T-helper 22 cell (primary cell): Measurements from ENCODE around the gene BCL11B.

Experiments
- DNase-seq: peaks from one replicate; pipeline ENCODE4 v3.0.0-alpha.2; 2020; ENCODE audit warnings: low read depth

Gene BCL11B

DNA sequence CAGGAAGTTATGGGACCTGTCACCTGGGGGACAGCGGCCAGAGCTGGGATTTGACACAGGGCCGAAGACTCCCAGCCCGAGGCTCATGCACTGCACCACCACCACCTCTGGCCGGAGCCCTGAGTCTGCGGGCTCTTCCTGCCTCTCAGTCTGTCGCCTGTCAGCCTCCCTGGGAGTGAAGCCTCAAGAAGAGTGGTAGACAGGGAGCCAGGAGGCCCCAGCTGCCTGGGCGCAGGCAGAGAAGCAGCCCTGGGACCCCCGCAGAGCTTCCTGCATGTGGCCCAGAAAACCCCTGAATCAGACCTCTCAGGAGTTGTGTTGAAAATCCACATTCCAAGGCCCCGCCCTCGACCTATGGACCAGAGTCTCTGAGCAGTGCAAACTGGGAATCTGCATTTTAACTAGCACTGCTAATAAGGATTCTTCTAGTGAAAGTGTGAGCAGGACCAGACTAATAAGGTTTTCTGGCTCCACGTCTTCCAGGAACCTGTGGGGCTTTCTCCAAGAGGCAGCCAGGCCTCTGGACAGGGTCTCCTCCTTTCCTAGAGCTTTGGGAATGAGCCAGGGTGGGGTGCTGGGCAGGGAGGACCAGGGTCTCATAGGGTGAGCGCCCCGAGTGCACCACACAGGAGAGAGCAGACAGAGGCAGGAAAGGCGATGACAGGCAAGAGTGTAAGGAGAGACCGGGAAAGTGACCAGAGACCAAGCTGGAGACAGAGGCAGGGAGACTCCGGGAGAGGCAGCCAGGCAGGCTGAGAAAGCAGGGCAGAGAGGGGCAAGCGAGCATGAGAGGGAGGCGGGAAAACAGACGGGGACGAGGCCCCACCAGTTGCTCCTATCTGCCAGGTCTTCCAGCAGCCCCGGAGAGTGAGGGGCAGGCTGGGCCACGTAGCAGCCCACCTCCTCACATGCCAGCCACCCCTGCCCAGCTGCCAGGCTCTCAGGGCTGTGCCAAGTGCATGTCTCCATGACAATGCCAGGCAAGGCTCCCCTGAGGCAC, 112.4 kb downstream of the BCL11B start:
- DNase-seq = no peak

DNA sequence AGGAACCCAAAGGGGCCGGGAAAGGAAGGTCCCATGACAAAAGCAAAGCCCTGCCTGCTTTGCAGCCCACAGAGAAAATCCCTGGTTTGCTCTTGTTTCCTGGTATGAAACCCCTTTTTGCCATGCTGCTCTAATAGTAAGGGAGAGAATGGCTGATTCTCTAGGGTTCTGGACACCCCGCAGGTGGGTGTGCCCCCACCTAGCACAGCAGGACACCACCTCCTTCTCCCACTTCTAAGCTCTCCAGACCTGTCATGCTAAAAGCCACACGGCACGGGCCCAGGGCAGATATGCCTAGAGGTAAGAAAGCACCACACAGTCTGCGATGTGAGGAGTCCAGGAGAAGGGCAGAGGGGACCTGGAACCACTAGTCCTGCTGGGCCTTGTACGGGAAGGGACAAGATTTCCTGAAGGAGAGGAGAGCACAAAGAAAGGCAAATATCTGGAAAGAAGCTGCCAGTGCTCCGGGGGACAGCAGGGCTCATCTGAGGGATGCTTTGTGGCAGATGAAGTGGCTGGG, 113.3 kb downstream of the BCL11B start:
- DNase-seq = no peak

DNA sequence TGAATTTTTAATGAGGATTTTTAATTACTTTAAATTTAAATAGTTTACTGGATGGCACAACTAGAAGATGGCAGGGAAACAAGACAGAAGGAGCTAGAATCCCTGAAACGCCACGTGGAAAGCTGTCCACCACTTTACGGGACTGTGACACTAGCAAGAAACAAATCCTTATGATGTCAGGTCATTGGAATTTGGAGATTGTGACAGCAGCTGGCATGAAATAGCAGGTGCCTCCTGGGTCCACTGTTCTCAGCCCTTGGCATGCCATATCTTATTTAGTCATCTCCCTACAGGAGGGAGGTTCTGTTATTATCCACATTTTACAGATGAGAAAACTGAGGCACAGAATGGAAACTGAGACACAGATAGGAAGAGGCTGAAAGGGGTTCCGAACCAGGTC, 113.8 kb downstream of the BCL11B start:
- DNase-seq = no peak

DNA sequence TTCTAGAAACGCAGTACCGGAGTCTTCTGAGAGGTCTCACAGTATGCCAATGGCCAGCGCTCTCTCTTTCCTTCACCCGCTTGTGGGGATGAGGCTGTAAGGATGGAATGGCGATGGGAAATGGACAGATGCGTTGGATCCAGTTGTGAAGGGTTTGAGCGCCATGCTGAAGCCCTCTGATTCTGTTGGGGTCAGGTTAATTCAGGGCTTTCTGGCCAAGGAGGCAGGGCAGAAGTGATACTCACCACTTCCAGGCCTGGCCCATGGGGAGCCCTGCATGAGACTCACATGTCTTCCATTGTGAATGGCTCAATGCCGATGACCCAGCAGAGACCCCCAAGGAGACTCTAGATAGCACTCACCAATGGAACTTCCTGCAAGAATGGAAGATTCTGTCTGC, 114.3 kb downstream of the BCL11B start:
- DNase-seq = no peak

DNA sequence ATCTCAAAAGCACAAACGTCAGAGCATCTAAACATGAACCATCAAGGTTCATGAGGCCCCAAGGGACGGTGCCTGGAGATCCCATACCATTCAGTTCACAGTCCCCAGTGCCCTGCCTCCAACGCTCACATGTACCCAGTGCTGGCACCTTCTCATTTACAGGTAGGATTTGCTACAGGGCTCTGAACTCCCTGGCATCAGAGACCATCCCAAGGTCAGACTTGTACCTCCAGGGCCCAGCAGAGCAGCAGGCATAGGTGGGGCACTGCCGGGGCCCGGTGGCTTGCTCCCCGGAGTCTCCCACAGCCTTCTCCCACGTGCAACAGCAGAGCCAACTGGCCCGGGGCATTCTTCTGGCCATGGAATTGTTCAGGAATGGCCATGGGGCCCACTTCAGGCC, 114.8 kb downstream of the BCL11B start:
- no peak for DNase-seq

DNA sequence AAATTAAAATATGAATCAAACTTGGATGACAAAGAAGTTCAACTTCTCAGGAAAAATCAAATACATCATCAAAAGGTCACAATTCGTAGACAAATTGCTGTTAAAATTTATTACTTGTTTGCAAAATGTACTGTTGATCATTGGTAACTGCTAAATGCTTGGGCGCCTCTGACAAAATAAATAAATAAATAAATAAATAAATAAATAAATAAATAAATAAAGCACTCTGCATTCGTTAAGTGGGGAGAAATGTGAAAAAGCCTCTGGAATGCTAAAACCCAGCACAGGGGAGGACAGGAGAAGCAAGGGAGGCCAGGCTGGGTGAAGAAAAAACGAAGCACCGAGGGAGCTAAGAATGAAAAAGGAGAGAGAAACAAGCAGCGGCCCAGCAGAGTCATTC, 115.2 kb downstream of the BCL11B start:
- no peak for DNase-seq

DNA sequence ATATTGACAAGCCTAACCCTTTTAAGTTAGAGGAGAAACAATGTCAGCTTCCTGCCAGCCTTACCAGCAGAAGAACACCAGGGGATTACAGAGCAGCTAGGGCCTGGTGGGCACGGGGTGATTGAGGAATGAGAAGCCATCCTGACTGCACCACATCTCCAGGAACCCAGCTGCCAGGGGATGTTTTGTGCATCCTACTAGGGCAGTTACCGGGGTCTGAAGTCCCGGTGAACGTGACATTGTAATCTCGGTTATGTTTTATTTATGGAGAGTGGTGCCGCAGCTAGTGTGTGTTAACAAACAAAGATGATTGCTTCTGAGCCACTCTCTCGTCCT, 115.9 kb downstream of the BCL11B start:
- DNase-seq = no peak

DNA sequence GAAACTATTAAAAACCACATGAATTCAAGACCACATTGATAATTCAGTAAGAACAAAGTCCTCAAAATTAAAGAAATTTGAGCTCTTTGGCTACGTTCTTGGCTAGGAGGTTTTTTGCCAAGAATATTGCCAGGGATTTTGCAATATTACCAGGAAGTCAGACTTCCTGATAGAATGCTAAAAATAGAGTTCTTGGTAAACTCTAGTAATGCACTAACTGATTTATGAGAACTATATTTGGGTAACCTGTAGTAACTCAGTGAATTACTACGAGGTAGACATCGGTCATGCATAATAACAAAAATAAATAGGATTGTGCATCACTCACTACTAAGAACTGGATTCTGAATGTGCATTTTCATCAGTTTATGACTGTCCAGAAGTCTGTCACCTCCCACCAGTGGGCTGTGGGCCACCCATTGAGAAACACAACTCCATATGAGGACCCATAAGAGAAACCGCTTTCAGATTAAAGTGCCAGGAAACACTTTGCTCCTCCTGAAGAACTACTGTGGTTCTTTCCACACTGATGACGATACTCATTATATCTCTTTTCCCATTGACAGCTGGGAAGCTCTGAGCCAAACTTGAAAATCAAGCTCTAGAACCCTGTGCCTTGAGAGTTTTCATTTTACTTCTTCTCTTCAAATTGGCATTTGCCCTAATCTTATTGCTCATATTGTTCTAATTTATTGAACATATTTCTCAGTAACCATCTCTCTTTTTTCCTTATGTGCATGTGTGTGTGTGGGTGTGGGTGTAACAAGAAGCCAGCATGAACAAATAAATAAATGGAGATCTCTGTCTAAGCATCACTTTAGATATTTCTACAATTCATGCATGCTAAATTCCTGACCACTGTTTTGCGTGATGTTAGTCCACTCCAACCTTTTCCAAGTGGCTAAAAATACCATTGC, 116.6 kb downstream of the BCL11B start:
- DNase-seq = no peak

DNA sequence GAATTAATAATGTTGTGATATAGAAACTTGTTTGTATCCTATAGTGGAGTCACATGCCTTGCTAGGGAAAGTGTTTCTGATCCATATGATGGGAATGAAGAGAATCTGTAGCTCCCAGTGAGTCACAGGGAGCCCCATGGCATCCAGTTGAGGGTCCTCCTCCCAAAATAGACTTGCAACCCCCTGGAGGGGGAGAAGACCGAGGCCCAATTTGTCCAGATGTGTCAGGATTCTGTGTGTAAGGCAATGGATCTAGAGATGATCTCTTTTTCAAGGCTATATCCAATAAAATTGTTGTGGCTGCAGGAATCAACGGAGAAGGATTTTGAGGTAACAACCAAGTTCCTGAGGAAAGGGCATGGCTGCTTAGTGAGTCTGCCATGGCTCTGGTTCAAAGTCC, 121.8 kb downstream of the BCL11B start:
- no peak for DNase-seq

DNA sequence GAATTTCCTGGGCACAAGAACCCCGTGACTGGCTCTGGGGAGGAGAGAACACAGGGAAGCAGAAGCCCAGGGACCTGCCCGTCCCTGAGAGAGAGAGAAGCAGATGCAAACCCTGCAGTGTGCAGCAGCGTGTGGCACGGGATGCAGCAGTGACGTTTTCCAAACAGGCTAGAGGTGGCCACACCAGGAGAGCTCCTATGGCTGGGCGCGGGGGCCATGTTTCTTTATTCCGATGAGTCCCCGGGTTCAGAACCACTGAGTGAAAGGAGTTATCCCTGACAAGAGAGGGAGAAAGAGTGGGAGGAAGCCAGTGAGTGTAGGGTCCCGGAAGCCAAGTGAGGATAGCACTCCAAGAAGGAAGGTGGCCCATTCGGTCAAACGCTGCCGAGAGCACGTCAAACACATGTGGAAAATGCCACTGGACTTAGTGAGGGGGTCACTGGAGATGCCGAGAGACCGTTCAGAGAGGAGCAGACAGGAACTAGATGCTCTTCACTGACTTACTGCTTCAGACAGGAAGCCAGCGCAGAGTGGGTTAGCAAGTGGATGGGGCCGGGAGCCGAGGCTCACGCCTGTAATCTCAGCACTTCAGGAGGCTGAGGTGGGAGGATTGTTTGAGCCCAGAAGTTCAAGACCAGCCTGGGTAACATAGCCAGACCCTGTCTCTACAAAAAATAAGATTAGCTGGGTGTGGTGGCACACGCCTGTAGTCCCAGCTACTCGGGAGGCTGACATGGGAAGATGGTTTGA, 123.0 kb downstream of the BCL11B start:
- DNase-seq = no peak

DNA sequence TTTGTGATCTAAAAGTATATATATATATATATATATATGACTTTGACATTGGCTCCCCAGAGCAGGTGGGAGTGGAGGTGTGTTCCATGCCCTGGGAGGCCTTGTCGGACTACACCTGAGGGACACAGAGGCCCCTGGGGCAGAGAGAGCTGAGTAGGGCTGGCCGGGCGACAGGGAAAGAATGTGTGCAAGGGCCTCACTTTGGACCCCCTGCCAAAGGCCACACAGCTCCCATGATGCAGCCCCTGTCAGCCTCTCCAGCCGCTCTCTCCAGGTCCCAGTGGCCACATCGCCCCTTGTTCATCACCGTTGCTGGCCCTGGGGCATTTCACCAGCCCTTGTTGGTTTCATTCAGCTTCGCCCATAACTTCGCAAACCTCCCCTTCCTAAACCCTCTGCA, 123.9 kb downstream of the BCL11B start:
- DNase-seq = no peak

DNA sequence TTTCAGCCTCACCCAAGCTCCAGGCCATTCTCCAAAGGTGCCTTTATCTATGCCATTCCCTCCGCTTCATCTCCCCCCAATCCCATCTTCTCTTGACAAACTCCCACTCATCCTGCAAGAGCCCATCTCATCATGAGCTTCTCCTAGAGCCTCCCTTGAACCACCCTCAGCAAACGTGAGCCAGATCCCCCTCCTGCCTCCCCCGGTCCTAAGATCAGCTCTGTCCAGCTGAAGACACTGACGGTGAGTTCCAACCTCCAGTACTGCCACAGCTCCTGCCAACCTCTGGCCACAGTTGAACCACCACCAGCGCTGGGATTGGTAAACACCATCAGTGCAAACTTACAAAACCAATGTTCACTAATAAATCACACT, 124.6 kb downstream of the BCL11B start:
- no peak for DNase-seq

DNA sequence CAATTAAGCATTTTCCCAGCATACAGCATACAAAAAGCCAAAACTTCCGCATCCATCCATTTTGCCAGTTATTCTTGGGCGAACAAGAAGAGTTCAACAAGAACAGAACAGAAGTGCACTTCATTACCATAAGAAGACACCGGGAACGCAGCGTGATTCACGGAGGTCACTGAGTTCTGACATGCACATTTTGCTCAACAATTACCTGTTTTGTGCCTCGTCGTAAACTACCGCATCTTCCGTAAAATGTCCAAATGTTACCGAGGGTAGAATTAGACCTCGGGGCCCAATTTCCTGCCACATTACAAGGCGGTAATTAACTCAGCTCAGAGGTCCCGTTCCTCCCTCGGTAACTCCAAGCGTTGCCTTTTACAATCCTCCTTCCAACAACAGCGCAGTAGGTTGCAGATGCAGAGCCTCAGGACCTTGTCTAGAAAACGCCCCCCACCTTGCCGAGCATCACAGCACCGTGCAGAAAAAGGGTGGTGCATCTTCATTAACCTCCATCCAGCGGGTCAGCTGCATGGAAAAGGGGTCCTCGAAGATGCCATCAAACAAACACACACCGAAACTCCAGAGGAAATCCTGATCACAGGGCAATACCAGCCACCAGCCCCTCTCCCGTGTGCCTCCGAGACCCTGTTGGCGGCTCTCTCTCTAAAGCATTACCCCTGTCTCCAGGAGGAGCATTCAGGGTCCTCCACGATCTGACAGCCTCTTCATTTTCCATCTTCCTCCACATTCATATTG, 125.2 kb downstream of the BCL11B start:
- no peak for DNase-seq

DNA sequence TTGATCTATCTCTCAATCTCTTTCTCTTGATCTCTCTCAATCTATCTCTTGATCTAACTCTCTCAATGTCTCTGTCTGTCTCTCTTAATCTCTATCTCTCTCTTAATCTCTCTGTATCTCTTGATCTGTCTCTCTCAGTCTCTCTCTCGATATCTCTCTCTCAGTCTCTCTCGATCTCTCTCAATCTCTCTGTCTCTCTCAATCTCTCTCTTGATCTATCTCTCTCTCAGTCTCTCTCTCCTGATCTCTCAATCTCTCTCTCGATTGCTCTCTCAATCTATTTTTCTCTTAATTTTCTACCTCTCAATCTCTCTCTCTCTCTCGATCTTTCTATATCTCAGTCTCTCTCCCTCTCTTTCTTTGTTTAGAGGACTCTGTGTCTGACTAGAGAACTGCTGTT, 126.7 kb downstream of the BCL11B start:
- no peak for DNase-seq

DNA sequence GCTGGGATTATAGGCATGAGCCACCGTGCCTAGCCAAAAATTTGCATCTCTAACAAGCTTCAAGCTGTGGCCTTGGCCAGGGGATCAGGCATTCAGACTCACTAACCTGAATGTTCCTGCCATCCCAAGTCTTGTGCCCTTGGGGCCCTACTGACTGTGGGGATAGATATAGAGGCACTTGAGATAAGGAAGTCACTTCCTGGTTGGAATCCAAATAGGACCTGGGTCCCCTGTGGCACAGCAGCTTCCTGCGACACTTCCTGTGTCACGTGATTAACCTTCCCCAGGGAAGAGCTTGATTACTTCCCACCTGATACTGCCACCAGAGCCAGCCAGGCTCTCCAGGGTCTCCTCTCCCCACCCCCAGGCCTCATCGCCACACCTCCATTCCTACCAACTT, 128.2 kb downstream of the BCL11B start:
- no peak for DNase-seq

DNA sequence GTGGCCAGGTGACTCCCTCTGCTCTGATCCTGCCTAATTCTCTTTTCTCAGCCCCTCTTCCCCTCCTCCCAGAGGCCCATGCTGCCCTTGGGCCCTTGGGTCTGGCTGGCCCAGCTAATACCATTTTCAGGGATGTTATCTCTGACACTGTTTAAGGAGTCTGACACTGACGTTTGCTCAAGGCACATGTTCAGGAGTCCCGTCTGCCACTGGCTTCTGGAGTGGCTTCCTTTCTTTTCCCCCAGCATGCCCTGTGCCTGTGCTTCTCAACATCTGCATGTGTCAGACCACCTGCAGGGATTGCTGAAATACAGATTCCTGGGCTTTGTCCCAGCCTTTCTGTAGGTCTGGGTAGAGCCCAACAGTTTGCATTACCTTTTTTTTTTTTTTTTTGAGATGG, 128.9 kb downstream of the BCL11B start:
- no peak for DNase-seq

DNA sequence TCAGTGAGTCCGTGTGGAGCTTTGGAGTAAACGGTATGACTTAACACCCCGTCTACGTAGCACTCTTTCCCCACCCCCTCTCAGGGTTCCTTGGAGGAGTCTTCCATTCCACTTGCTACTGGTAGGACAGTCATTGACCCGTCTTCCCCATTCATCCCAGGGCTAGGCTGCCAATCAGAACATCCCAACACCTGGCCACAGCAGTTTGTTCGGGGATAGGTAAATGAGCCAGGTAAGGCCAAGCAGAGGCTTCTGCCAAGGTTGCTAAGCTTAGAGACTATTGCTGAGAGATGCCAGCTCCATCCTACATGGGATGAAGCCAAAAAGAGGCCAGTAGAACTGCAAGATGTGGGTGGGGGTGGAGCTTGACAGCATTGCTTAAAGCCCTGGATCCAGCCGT, 130.8 kb downstream of the BCL11B start:
- no peak for DNase-seq

DNA sequence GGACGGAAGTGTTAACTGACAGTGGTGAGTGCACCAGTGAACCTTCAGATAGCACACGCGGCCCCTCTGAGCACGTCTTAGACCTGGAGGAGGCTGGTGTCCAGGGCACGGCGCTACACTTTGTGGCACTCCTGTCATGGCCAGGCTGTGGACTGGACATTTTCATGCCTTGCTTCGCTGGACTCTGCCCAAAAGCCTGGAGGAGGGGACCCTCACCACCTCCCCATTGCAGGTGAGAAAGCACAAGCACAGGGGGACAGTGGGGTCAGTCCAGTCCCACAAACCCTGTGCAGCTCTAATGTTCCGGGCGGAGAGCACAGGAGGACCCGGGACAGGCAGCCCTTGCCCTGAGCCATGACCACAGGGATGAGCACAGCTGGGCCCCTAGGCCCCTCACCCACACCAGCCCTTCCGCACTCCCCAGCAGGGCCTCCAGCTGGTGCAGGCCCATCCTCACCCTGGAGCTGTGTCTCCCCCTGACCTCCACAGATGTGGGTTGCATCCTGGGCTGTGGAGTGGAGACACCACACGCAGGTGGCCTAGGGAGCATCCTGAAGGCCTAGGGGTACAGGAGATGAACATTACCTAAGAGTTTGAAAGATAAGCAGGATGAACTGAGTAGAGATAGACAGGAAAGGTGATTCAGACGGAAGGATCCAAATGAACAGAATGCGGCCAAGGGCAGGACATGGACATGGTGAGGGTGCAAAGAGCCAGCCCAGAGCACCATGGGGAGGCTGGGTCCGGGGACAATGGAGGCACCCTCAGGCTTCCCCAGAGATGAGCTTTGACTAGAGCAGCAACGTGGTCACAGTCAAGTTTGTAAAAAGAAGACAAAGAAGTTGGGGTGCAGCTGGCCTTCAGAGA, 132.8 kb downstream of the BCL11B start:
- DNase-seq = no peak

DNA sequence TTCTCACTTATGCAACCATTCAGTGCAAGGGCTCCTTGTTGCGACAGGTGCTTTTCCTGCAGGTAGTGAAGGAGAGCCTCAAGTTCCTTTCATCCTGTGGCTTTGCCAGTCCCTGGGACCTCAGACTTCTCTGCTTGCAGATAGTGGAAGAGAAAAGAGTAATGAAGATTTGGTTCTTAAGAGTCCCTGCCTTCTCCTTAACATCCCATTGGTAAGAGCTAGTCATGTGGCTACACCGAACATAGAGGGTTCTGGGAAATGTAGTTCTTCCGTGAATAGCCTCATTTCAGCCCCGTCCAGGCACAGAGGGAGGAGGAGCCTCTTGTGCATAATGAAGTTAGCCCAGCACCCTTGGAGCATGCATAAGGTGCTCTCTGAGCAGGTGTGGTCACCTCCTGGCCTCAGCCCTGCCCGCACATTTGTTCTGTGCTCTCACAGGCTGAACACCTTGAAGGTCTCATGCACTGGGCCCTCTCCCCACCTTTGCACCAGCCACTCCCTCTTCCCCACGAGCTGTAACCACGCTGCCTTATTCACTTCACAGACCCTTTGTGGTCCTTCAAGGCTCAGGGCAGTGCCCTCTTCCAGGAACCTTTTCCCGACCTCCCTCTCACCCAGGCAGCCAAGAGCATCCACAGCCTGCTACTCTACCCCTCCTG, 134.0 kb downstream of the BCL11B start:
- no peak for DNase-seq
